Epidermal melanocyte (primary cell): ENCODE results near the gene GPR156.
A peak's percentile ranks its signal among the peaks of the same experiment; 100 is the strongest.
"Not testable (repeated sequence)": the region's sequence is repeated elsewhere in the genome, so short reads cannot be mapped to it uniquely, and the experiment has no call there.

Experiments
- DNase-seq: peaks from one replicate; pipeline ENCODE4 v3.0.0; 2011; ENCODE audit warnings: low spot score; ENCODE audit not compliant: insufficient read length

The GPR156 gene

DNA sequence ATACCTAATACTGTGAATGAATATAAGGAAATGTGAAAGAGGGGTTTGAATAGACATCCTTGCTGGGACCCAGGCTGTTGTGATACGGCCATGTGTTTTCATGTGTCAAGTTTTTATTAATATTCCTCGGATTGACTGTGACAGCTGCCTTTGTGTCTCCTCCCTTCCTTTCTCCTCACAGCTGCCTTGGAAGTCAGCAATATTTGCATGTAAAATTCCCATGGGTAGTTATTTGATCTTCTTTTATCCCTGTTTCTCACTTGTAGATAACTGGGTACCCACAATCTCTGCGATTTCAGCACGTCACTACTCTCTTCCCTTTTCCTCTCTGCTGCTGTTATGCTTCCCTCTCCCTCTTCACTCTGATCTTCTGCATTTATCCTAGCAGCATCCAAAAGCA lies 9.4 kb downstream of the GPR156 start:
- DNase-seq: no peak

DNA sequence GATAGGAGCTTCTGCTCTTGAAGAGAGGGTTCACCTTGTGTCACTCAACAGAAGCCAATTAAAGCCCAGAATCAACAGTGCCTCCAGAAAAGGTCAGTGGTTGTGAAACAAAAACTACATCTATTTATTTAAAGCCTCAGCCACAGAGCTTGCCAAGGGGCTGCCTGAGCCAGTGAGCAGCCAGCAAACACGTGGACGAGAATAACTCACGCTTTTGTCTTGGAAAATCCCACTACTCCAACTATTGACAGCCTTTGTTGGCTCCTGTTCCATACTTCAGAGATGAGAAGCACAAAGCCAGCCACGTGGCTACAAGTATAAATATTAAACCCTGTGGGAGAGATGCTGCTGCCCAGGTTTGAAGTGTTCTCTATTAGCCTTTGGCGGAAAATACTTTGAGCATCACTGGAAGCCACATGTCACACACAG lies 10.3 kb downstream of the GPR156 start:
- no peak for DNase-seq

DNA sequence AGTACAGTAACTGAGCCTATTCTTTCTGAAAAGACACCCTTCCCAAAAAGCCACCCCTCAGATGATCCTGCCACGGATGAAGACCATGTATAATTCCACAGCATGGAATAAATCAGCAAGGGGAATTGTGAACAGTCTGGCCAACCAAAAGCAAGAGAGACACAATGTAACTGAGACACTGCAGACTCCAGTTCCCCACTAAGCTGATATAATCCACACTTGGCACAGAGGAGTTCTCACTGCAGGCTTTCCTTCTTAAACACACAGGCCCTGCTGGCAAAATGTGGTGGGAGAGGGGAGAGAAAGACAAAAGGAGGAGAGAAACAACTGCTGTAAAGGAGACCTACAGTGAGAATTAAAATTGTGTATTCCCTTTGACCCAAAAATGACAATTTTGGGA lies 12.7 kb downstream of the GPR156 start:
- no peak for DNase-seq

DNA sequence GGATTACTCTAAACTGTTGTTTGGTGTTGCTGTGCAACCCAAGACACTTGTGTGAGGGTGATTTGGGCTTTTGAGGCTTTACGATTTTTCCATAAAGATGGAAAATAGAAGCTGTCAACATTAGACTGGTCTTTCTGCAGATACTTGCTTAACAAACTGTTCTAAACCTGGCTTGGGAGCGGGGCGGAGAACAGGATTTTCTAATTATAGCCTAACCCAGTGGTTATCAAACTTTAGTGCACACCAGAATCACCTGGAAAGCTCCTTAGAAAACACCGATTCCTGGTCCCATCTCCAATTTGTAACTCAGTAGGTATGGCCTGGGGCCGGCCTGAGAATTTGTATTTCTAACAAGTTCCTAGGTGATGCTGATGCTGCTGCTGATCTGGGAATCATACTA lies 19.0 kb downstream of the GPR156 start:
- DNase-seq: no peak

DNA sequence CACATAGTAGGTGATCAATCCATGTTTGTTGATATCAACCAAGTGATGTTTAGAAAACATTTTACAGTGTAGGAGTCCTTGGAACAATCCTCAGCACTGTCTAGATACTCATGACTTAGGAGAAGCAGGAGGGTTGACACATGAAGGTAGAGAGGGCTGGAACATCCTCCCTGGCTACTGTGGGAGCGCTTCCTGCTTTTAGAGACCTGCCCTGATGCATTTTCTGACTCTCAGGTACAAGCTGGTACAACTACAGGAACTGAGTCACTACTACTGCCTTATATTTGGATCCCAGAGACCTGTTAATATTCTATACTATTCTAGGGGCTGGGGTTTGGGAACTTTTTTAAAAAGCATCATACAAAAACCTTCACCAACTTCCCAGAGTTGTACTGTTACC lies 20.1 kb downstream of the GPR156 start:
- DNase-seq: no peak

DNA sequence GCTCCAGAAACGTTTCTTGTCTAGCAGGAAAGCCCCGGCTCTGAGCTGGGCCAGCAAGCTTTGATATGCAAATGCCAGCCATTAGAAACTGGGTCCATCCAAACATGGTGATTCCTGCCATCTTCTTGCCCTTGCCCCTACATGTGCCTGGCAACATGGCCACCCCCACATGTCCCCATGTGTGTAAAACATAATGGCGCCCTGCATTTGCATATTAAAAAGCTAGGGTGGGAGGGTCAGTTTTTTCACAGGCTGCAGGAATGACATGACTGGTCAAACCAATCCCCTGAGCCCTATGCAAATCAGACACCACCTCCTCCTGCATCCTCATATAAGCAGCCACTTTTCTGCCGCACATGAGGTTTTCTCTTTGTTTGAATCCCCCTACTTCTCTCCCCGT lies 21.2 kb downstream of the GPR156 start:
- no peak for DNase-seq

DNA sequence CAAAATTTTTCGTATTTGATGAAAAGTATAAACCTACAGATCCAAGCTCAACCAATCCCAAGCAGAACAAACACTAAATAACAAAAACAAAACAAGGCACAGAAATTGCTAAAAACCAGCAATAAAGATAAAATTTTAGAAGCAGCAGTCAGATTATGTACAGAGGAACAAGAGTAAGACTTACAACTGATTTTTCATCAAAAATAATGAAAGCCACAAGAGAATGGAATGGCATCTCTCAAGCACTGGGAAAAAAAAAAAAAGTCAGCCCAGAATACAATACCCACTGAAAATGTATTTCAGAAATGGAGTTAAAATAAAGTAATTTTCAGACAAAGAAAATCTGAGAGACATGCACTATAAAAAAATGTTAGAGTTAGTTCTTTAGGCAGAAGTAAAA lies 27.0 kb downstream of the GPR156 start:
- DNase-seq: no peak

DNA sequence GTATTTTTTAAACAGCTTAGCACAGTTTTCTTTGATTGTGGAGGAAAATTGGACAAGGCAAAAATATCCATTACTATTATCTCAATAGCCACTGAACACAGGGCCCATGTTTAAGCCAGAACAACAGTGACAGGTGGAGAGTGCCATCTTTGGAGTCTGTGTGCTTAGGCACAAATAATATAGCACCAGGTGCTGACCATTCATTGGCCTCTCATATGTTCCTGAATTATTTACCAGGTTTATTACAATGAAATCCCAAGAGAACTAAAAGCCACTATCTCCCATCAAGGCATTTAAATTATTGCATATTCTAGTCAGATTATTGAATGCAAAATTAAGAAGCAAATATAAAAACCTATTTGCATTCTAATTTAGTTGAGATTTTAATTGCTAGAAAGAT lies 39.6 kb downstream of the GPR156 start:
- no peak for DNase-seq

DNA sequence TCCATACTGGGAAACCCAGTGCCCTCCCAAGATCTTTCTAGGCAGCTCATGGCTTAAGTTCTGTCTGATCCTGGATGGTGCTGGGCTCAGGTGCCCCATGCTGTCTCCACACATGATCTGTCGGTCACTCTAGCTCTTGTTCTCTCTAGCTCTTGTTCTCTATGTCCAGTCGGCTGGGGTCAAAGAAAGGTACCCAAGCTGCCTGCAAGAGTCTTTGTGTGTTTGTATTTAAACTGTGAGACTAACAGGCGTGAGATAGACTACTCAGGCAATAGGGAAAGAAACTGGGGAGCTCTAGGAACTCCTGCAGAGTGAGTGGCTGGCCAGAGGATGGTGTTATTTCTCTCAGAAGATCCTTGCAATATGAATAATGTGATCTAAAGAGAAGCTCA lies 40.2 kb downstream of the GPR156 start:
- DNase-seq: no peak

DNA sequence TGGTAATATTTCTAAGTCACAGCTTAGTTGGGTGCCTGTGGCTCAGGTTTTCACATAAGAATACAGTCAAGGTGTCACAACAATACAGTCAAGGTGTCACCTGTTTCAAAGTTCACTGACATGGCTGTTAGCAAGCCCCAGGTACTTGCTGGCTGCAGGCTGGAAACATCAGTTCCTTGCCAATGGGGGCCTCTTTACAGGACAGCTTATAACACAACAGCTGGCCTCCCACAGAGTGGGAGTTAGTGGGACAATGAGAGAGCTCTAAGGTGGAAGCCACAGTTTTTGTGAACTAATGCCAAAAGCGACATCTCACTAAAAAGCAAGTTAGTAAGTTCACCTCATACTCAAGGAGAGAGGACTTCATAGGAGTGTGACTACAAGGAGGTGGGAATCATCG lies 45.4 kb downstream of the GPR156 start:
- DNase-seq: no peak

DNA sequence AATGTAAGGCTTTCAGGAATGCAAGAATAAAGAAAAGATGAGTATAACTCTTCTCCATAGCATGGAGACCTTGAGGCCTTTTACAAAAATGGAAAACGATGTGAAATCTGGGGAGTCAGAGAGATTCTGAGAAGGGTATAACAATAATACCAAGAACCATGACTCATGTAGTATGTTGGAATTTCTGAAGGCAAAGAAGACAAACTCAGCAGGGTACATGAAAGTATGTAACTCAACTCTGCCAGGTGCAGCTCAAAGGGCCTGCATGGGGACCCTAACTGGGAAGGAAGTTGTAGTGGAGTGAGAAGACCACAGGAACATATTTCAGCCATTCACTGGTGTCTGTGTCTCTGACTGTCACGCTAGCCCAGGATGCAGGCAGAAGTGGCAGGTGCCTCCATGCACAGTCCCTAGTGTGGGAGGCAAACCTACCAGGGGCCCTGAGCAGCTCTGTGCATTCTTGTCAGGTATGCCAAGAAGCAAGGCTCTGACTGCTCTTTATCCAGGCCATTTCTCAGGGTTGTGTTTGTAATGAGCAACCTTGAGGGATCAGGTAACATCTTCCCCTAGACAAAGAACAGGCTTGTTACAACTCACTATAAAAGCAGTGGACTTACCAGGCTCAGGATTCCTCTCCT lies 57.2 kb downstream of the GPR156 start:
- no peak for DNase-seq

DNA sequence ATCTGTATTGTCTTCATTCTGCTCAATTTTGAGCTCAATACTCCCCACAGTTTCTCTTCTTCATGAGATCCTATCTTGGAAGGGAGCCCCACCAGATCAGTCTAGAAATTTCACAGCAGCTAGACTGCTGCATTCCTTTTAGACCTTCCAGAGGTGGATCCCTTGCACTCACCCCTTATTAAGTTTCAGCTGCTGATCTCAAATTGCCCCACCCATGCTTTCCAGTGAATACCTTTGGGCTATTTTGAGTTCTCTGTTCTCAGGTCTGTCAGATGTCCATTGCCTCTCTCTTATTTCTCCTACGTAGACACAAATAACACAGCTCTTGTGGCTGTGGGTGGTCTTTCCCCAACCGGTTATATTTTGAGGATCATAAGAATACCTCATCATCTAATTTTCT lies 60.8 kb downstream of the GPR156 start:
- DNase-seq: no peak

DNA sequence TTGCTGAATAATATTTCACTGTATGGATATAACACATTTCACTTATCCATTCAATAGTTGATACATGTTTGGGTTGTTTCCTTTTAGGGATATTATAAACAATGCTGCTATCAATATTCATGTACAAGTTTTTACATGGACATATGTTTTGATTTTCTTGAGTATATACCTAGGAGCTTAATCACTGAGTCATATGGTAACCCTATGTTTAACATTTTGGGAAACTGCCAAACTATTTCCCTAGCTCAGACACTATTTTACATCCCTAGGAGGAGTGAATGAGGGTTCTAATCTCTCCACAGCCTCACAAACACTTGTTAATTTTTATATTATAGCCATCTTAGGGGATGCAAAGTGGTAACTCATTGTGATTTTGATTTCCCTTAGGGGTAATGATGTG lies 66.0 kb downstream of the GPR156 start:
- no peak for DNase-seq

DNA sequence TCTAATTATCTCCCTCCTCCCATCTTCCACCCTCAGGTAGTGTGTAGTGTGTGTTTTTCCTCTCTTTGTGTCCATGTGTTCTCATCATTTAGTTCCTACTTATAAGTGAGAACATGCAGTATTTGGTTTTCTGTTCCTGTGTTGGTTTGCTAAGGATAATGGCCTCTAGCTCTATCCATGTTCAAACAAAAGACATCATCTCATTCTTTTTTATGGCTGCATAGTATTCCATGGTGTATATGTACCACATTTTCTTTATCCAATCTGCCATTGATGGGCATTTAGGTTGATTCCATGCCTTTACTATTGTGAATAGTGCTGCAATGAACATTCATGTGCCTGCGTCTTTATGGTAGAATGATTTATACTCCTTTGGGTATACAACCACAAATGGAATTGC lies 68.4 kb downstream of the GPR156 start:
- DNase-seq: not testable (repeated sequence)

DNA sequence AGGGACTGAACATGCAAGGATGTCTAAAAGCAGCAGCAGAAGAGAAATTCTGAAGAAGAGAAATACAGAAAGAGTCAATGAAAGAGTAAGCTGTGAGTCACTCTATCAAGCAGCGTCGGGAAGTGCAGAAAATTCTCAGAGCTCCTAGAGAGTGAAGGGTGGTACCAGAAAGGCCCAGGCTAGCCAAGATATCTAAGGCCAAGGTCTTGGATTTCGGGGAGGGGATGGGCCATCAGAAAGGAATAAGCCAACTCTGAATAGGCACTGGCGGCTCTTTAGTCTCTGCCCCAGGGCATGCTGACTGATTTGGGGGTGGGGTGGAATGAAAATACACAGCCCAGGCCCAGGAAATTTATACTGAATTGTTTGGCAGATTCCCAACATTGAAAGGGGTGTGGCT lies 70.8 kb downstream of the GPR156 start:
- no peak for DNase-seq

DNA sequence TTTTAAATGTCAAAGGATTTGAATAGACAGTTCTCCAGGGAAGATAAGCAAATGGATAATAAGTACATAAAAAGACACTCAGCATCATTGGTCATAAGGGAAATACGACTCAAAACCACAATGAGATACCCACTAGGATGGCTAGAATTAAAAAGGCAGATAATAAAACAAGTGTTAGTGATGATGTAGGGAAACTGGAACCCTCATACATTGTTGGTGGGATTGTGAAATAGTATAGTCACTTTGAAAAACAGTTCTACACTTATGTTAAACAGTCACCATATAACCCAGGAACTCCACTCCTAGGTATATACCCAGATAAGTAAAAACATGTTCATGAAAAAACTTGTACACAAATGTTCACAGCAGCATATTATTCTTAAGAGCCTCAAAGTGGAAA lies 72.5 kb downstream of the GPR156 start:
- no peak for DNase-seq

DNA sequence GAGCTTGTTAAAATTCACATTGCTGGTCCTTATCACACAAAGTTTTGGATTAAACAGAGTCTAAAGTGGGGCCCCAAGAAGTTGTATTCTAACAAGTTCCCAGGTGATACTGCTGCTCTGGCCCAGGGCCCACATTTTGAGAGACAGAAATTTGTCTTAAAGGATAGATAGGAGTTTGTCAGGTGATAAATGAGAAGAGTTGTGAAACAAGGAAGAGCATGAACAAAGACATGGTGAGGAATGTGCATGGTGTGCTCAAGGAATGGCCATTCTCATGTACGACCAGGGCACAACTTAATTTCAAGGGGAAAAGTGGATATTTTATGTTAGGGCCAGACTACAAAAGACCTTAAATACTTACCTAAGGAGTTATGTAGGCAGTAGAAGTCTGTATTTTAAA lies 75.6 kb downstream of the GPR156 start:
- DNase-seq: no peak

DNA sequence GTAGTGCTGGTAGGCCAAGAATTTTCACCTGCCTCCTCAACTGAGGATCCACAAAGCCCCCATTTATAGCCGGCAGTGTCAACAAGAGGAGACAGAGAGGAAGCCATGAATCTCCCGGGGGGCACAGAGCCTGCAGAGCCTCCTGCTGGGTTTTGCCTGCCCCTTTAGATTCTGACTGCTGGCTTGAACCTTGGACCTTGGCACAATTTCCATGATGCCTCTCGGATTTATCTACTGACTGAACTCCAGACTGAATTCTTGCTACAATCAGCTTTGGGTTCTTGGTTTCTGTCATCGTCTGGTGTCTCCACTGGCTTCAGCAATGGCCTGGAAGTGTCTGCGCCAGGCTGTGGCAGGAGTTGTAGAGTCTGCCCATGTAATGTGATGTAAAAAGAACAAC lies 80.7 kb downstream of the GPR156 start:
- DNase-seq: no peak

DNA sequence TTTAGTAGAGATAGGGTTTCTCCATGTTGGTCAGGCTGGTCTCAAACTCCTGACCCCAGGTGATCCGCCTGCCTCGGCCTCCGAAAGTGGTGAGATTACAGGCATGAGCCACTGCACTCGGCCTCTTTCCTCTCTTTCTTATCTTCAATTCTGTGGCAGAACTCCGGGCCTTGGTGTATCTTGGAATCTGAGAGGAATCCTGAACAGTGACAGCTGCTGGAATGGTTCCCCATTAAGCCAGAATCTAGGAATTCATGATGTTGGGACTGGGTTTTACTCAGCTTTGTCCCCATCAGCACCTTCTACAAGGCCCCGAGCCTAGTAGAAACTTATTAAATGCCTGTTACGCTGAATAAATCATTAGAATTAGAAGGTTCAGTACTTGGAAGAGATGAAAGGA lies 81.4 kb downstream of the GPR156 start:
- no peak for DNase-seq

DNA sequence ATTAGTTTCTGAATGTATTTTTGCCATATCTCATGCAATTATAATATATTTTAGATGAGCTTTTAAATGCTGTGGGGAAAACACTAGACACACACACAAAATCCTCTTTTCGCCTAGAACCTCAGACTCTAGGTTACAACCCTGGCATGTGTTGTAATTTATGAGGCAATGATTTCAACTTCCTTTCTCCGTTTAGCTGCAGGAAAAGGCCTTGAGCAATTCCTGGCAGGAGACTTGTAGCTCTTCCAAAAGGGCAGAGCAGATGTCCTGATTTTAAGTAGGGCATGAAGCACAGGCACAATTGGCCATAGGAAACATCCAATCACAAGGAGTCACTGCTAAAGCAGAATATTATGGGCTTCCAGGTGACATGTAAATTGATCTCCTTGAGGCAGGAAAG lies 82.0 kb downstream of the GPR156 start:
- peak; percentile 41 for DNase-seq

DNA sequence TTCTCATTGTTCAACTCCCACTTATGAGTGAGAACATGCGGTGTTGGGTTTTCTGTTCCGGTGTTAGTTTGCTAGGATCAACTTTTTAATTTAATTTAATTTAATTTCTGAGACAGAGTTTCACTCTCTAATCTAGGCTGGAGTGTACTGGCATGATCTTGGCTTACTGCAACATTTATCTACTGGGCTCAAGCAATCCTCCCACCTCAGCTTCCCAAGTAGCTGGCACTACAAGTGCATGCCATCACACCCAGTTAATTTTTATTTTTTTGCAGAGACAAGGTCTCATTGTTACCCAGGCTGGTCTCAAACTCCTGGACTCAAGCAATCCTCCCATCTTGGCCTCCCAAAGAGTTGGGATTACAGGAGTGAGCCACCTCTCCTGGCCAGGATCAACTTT lies 82.7 kb downstream of the GPR156 start:
- no peak for DNase-seq

DNA sequence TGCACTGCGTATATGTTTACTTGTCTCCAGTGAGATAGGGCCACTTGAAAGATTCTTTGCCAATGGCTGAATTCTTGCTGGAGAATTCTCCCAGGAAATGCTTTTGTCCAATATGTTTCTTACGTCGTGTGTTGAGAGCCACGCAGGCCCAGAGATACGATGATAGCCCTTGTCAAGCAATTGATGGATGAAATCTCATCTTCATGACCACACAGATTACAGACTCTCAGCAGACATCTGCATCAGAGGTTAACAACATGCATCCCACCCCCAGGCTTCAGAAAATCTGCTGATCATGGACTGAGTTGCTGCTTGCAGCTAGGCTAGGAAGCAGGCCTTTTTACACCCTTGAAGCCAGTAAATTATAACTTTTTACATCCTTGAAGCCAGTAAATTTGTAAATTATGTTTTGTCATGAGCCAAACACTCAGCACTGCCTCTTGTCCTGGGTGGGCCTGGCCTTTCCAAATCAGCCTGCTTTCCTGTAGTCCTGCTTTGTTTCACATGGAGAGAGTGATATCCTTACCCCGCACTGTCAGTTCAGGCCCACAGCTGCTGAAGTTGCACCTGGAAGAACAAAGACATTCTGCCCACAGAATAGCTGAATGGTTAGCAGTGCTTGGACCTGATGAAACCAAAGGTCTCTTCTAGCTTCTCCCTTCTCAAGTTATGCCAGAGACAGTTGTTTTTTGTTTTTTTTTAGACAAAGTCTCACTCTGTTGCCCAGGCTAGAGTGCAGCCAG lies 84.4 kb downstream of the GPR156 start:
- DNase-seq: no peak

DNA sequence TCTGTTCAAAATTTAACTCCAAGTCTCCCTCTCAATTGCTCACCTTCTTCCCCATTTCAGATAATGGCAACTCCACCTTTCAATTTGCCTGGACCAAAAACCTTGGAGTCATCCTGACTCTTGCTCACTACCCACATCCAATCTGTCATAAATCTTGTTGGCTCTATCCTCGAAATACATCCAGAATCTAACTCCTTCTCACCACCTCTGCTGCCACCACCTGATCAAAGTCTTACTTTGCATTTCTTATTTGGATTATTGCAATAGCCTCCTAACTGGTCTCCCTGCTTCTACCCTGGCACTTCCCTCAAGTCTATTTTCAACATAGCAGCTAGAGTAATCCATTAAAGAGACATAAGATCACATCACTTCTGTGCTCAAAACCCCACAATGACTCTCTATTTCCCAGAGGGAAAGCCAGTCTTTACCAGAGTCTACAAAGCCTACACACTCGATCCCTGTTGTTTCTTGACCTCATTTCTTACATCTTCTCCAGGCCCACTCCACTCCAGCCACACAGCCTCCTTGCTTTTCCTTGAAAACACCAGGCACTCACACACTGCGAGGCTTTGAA lies 86.6 kb downstream of the GPR156 start:
- no peak for DNase-seq
